ENCODE results near the gene HDC.

Gene HDC

GRCh38 chr15:50252556-50252955, 13.0 kb downstream of the HDC start:
- DNase-seq (ENCODE audit: low spot score), result no peak

- no peak for DNase-seq (ENCODE audit: low spot score)
Observed at GRCh38 chr15:50251638-50252182, 13.8 kb downstream of the HDC start.

GRCh38 chr15:50250760-50251394, 14.6 kb downstream of the HDC start:
- DNase-seq (ENCODE audit: low spot score), result no peak

- no peak for DNase-seq (ENCODE audit: low spot score)
Observed at GRCh38 chr15:50249704-50250103, 15.8 kb downstream of the HDC start.

- DNase-seq (ENCODE audit: low spot score), result no peak
Observed at GRCh38 chr15:50248994-50249582, 16.4 kb downstream of the HDC start.

GRCh38 chr15:50247819-50248655, 17.5 kb downstream of the HDC start:
- no peak for DNase-seq (ENCODE audit: low spot score)

- DNase-seq (ENCODE audit: low spot score), result no peak
Observed at GRCh38 chr15:50246631-50247030, 18.9 kb downstream of the HDC start.

GRCh38 chr15:50244959-50245624, 20.4 kb downstream of the HDC start:
- DNase-seq (ENCODE audit: low spot score), result no peak

GRCh38 chr15:50244153-50244552, 21.4 kb downstream of the HDC start:
- no peak for DNase-seq (ENCODE audit: low spot score)

- no peak for DNase-seq (ENCODE audit: low spot score)
Observed at GRCh38 chr15:50241684-50242450, 23.7 kb downstream of the HDC start.

- DNase-seq (ENCODE audit: low spot score), result no peak
Observed at GRCh38 chr15:50238255-50238654, 27.3 kb downstream of the HDC start.

GRCh38 chr15:50236433-50236832, 29.1 kb downstream of the HDC start:
- no peak for DNase-seq (ENCODE audit: low spot score)

- no peak for DNase-seq (ENCODE audit: low spot score)
Observed at GRCh38 chr15:50235794-50236193, 29.7 kb downstream of the HDC start.

- DNase-seq (ENCODE audit: low spot score), result no peak
Observed at GRCh38 chr15:50234764-50235163, 30.8 kb downstream of the HDC start.

- no peak for DNase-seq (ENCODE audit: low spot score)
Observed at GRCh38 chr15:50233192-50233736, 32.3 kb downstream of the HDC start.

- no peak for DNase-seq (ENCODE audit: low spot score)
Observed at GRCh38 chr15:50232791-50233190, 32.7 kb downstream of the HDC start.

- DNase-seq (ENCODE audit: low spot score), result no peak
Observed at GRCh38 chr15:50231761-50232160, 33.8 kb downstream of the HDC start.

GRCh38 chr15:50229336-50229735, 36.2 kb downstream of the HDC start:
- no peak for DNase-seq (ENCODE audit: low spot score)

GRCh38 chr15:50228866-50229265, 36.7 kb downstream of the HDC start:
- DNase-seq (ENCODE audit: low spot score), result no peak

GRCh38 chr15:50227076-50227475, 38.5 kb downstream of the HDC start:
- no peak for DNase-seq (ENCODE audit: low spot score)

- no peak for DNase-seq (ENCODE audit: low spot score)
Observed at GRCh38 chr15:50225938-50226337, 39.6 kb downstream of the HDC start.
